Activated T-cell treated with anti-CD3 and anti-CD28 coated beads, Interleukin-2, amount 50 U/mL, for 24 hours (primary cell): ENCODE results near the gene CYSRT1.

ENCODE experiments used
- DNase-seq: peaks from one replicate; pipeline ENCODE4 v3.0.0-alpha.2; 2020
- H3K27ac Mint-ChIP-seq: 2 replicates; pipeline ENCODE4 v1.8.0; 2020; ENCODE audit warnings: mild to moderate bottlenecking, mixed read lengths
- H3K27me3 Mint-ChIP-seq: 2 replicates; pipeline ENCODE4 v1.8.0; 2020; ENCODE audit warnings: mixed read lengths
- H3K36me3 Mint-ChIP-seq: 2 replicates; pipeline ENCODE4 v1.8.0; 2020; ENCODE audit warnings: low read depth, mixed read lengths
- H3K4me1 Mint-ChIP-seq: 2 replicates; pipeline ENCODE4 v1.8.0; 2020; ENCODE audit warnings: low read depth, mixed read lengths
- H3K4me3 Mint-ChIP-seq: 2 replicates; pipeline ENCODE4 v1.8.0; 2020; ENCODE audit warnings: mild to moderate bottlenecking, moderate library complexity, mixed read lengths
- H3K9me3 Mint-ChIP-seq: 2 replicates; pipeline ENCODE4 v1.8.0; 2020; ENCODE audit warnings: mixed read lengths

CYSRT1 gene

DNA sequence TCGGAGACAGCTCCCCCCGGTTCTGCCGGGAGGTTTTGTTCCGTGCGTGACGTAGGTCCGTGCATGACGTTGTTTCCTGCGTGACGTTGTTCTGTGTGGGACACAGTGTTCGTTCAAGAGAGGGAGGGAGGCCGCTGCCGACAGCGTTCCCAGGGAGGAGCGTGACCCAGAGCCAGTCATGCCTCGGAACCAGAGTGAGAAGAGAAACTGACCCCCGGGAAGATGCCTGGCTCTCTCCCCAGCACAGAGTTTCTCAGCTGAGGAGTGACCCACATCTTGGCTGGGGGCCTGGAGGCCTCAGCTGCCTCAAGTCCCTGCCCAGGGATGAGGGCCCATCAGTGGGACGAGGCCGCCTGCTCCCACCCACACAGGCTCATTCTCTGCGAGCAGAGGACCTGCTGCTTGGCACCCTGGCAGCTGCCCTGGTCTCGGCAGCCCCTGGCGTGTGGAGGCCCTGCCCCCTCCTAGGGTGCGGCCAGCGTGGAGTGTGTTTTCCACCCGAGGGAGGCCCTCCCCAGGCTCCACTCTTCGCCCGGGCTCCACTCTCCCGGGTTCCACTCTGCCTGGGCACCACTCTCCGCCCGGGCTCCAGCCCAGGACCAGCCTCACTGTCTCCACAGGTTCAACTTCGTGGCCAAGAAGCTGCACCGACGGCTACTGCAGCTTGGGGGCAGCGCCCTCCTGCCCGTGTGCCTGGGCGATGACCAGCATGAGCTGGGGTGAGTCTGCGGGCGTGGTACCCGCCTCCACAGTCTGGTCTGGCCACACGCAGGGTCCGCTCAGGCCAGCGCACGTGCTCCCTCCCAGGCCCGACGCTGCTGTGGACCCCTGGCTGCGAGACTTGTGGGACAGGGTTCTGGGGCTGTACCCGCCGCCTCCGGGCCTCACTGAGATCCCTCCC is 11.6 kb upstream of the CYSRT1 start:
- Mint-ChIP-seq H3K36me3 (peaks cover 67% of the 10 kb centered on the region), H3K4me1 (peaks cover 1% of the 10 kb centered on the region), H3K4me3 (no peak overlapping the region), H3K27me3 (no peaks in the 10 kb centered on the region), H3K27ac (no peak overlapping the region), H3K9me3 (no peaks in the 10 kb centered on the region)
- DNase-seq, result no peak

DNA sequence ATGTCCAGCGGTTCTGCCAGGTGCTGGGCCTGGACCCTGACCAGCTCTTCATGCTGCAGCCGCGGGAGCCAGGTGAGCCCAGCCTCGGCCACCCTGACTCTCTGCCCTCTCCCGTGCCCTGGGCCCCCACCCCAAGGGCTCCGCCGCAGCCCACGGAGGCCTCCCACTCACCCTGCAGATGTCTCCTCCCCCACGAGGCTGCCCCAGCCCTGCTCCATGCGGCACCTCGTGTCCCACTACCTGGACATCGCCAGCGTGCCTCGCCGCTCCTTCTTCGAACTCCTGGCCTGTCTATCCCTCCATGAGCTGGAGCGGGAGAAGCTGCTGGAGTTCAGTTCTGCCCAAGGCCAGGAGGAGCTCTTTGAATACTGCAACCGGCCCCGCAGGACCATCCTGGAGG is 10.4 kb upstream of the CYSRT1 start:
- DNase-seq, result no peak
- H3K4me1 Mint-ChIP-seq, result no peaks in the 10 kb centered on the region
- no peak overlapping the region for H3K4me3 Mint-ChIP-seq
- H3K9me3 Mint-ChIP-seq, result no peaks in the 10 kb centered on the region
- no peak overlapping the region for H3K27ac Mint-ChIP-seq
- H3K36me3 Mint-ChIP-seq, result peaks cover 64% of the 10 kb centered on the region
- H3K27me3 Mint-ChIP-seq, result no peaks in the 10 kb centered on the region

DNA sequence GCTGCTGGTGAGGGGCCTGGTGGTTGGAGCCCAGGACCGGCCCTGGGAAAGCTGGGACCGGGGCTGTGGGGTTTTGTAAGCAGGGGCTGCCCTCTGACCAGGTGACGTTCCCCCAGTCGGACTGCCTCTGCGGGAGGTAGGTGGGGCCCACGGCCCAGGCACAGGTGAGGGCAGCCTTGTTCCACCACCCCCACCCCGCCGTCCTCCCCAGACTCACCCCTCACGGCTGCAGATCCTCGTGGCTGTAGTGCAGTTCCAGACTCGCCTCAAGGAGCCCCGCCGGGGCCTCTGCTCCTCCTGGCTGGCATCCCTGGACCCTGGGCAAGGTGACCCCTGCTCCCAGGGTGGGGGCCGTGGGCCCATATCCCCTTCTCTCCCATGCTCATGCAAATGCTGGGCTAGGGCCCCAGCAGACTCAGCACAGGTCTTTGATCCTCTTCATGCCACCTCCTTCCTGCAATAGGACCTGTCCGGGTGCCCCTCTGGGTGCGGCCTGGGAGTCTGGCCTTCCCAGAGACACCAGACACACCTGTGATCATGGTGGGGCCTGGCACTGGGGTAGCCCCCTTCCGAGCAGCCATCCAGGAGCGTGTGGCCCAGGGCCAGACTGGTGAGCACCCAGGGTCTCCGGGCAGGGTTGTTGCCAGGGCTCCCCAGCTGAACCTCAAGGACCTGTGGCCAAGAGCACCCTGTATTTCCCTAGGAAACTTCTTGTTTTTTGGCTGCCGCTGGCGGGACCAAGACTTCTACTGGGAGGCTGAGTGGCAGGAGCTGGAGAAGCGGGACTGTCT is 9.6 kb upstream of the CYSRT1 start:
- Mint-ChIP-seq H3K36me3 (peaks cover 59% of the 10 kb centered on the region), H3K4me1 (no peaks in the 10 kb centered on the region), H3K27me3 (no peaks in the 10 kb centered on the region), H3K9me3 (no peaks in the 10 kb centered on the region), H3K27ac (no peak overlapping the region), H3K4me3 (no peak overlapping the region)
- DNase-seq, result no peak

DNA sequence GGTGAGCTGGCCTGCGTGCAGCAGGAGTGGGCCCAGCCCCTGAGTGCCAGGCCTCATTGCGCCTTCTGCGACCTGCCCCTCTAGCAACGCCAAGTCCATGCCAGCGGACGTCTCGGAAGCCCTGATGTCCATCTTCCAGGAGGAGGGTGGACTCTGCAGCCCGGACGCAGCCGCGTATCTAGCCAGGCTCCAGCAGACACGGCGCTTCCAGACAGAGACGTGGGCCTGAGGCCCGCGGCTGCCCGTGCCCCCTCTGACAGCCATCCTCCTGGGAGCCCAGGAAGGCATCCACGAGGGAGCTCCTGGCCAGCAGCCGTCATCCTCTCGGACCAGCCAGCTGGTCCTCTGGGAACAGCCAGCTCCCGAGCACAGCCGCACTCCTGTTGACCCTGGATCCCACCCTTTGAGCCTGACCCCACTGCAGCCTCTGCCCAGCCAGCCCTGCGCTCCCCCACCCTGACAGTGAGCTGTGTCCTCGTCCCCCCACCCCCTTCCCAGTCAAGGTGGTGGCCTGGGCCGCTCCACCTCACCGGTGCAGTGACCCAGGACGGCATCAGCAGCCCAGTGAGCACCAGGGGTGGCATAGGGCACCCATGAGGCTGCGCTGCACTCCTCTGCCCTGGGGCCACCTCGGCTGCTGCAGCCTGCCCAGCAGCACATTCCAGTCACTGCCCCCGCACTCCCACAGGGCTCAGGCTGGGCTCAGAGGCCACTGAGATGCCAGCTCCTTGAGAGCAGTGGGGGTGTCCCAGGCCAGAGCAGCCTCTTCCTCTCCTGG is 8.6 kb upstream of the CYSRT1 start:
- DNase-seq, result no peak
- no peaks in the 10 kb centered on the region for H3K27me3 Mint-ChIP-seq
- peaks cover 50% of the 10 kb centered on the region for H3K36me3 Mint-ChIP-seq
- no peak overlapping the region for H3K27ac Mint-ChIP-seq
- no peaks in the 10 kb centered on the region for H3K9me3 Mint-ChIP-seq
- no peaks in the 10 kb centered on the region for H3K4me1 Mint-ChIP-seq
- no peak overlapping the region for H3K4me3 Mint-ChIP-seq

DNA sequence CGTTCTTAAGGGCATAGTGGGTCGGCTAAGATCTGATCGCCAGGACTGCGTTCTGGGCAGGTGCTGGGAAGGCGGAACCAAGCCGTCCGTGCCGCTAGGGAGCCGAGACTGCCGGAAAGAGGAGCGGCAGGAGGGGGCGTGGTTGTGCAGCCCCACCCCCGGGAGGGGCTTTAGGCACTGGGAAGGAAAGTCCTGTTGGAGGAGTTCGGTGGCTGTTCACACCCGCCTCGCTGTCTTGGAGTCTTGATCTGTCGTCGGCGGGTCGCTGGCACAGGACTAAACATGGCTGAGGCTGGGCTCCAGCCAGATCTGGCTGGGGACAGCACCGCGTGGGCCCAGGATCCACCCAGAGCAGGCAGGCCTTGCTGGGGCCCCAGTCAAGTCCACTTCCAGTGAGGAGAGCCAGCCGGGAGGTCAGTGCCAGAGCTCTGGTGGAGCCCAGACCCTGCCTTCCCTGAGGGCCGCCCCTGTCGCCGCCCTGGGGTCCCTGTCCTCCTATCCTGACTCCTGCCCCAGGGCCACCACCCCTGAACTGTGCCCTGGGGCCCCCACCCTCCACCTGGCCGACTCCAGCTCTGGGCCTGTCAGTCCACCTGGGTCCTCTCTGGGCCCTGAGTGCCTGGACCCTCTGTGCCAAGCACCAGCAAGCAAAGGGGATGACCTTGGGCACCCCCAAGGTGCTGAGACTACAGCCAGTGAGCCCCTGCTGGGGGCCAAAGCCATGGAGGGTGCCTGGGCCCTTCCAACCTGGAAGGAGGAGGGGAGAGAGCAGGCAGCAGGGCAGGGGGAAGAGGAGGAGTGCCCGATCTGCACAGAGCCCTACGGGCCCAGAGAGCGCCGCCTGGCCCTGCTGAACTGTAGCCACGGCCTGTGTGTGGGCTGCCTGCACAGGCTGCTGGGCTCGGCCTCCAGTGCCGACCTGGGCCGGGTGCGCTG is 7.4 kb upstream of the CYSRT1 start:
- no peaks in the 10 kb centered on the region for H3K27me3 Mint-ChIP-seq
- no peak overlapping the region for H3K27ac Mint-ChIP-seq
- H3K36me3 Mint-ChIP-seq, result peaks cover 46% of the 10 kb centered on the region
- no peak overlapping the region for H3K4me3 Mint-ChIP-seq
- H3K9me3 Mint-ChIP-seq, result no peaks in the 10 kb centered on the region
- no peak for DNase-seq
- H3K4me1 Mint-ChIP-seq, result no peaks in the 10 kb centered on the region

DNA sequence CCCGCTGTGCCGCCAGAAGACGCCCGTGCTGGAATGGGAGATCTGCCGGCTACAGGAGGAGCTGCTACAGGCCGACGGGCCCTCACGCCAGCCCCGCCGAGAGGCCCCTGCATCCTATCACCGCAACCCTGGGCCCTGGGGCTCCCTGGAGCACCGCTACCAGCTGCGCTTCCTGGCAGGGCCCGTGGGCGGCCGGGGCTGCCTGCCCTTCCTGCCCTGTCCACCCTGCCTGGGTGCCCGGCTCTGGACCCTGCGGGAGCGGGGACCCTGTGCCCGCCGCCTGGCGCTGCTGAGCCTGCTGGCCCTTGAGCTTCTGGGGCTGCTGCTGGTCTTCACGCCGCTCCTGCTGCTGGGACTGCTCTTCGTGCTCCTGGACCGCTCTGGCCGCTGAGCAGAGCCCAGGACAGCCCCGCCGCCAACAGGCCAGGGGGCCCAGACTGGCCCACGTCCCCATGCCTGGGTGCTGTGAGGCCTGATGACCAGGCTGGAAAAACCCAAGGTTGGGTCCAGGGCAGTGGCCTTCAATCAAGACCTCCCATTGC is 6.7 kb upstream of the CYSRT1 start:
- Mint-ChIP-seq H3K4me3 (no peak overlapping the region), H3K9me3 (no peaks in the 10 kb centered on the region), H3K27me3 (no peaks in the 10 kb centered on the region), H3K4me1 (peaks cover 5% of the 10 kb centered on the region), H3K27ac (no peak overlapping the region), H3K36me3 (peaks cover 39% of the 10 kb centered on the region)
- no peak for DNase-seq

DNA sequence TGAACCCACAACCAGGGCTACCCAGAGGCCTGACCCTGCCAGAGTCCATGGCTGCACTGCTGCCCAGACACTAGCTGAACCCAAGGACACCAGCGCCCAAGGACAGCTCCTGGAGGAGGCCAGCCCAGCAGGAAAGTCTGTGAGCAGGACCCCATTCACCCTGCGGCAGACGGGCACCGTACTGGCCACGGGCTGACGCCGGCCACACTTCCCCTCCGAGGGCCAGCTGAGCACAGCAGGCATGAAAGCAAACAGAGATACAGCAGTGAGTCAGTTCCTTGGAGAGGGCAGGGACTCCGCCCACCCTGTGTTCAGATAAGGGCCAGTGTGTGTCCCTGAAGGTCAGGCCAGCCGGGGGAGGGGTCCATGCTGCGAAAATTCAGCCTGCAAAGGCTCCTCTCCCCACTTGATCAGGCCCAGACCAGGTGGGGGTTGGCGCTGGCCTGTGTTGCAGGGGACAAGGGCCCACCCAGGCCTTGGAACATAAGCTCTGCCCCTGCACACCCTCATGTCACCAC is 6.2 kb upstream of the CYSRT1 start:
- Mint-ChIP-seq H3K27me3 (no peaks in the 10 kb centered on the region), H3K9me3 (no peaks in the 10 kb centered on the region), H3K27ac (no peak overlapping the region), H3K4me1 (peaks cover 5% of the 10 kb centered on the region), H3K36me3 (peaks cover 39% of the 10 kb centered on the region), H3K4me3 (no peak overlapping the region)
- DNase-seq, result no peak

DNA sequence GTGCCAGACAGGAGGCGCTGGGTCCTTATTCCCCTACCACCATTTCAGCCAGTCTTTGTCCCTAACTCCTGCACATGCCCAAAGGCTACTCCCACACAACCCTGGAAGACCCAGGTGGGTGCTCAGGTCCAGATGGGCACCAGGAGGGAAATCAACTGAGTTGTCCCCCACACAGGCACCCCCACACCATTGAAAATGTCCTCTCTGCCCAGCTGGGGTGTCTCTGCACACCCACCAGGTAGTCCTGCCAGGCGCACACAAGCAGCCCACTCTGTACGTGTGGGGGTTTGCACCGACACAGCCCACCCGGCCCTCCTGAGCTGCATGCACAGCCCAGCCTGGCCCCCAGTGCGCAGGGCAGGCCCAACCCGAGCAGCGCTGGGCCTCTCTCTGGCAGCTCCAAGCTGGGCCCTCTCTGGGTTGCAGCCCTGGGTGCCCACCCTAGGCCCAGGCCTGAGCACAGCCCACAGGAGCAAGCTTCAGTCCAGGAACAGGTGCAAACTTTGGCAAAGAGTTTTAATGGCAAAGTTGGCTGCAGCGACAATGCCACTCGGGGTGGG is 5.1 kb upstream of the CYSRT1 start:
- H3K4me1 Mint-ChIP-seq, result peaks cover 9% of the 10 kb centered on the region
- H3K9me3 Mint-ChIP-seq, result no peaks in the 10 kb centered on the region
- H3K36me3 Mint-ChIP-seq, result peaks cover 31% of the 10 kb centered on the region
- no peak overlapping the region for H3K4me3 Mint-ChIP-seq
- no peak for DNase-seq
- no peaks in the 10 kb centered on the region for H3K27me3 Mint-ChIP-seq
- no peak overlapping the region for H3K27ac Mint-ChIP-seq

DNA sequence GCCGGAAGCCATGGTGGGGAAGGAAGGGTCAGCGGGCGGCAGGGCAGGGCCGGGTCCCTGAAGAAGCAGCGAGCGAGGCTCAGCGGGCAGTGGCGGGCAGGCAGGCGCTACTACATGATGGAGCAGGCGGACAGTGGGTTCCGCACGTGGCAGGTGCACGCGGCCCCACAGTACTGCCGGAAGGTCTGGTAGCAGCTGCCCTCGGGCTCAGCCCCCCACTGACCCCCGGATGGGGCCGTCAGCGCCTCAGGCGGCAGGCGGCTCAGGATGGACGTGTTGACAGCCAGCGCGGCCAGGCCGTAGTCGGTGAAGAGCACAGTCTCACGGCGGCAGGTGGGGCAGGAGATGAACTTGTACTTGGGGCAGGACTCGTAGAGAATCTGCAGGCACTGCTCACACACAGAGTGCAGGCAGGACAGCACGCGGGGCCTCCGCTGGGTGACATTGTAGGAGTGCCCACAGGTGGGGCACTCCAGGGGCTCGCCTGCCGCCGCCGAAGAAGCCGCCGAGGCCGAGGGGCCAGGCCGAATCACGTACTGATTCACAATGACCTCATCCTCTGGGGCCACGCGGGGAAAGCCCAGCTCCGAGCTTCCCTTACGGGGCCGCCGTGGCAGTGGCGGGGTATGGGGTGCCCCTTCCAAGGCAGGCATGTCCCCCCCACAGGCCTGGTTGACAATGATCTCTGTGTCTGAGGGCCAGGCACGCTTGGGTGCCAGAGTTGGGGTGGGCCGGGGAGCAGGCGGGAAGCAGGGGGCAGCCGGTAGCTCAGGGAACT is 4.5 kb upstream of the CYSRT1 start:
- no peak overlapping the region for H3K27ac Mint-ChIP-seq
- peaks cover 26% of the 10 kb centered on the region for H3K36me3 Mint-ChIP-seq
- no peaks in the 10 kb centered on the region for H3K27me3 Mint-ChIP-seq
- DNase-seq, result no peak
- H3K4me3 Mint-ChIP-seq, result peak overlapping the region; percentile 39
- H3K4me1 Mint-ChIP-seq, result peaks cover 11% of the 10 kb centered on the region
- no peaks in the 10 kb centered on the region for H3K9me3 Mint-ChIP-seq

DNA sequence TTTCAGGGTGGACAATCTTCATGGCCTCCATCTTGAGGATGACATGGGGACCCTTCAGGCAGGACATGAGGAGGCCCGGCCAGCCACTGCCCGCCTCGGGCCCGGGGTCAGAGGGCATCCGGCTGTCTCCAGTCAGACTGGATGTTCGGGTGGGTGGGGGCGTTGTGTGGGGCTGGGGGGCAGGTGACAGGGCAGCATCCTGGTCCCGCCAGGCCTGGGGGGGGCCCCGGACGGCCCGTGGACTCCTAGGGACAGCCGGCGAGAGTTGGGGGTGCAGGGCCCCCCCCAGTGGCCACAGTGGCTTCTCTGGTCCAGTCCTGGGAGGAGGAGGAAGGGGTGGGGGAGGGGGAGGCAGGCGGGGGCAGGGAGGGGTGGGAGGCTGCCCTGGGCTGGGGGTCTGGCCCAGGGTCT is 3.9 kb upstream of the CYSRT1 start:
- DNase-seq, result no peak
- Mint-ChIP-seq H3K27ac (no peak overlapping the region), H3K27me3 (no peaks in the 10 kb centered on the region), H3K4me1 (peaks cover 11% of the 10 kb centered on the region), H3K36me3 (peaks cover 20% of the 10 kb centered on the region), H3K9me3 (no peaks in the 10 kb centered on the region), H3K4me3 (peak overlapping the region; percentile 39)

DNA sequence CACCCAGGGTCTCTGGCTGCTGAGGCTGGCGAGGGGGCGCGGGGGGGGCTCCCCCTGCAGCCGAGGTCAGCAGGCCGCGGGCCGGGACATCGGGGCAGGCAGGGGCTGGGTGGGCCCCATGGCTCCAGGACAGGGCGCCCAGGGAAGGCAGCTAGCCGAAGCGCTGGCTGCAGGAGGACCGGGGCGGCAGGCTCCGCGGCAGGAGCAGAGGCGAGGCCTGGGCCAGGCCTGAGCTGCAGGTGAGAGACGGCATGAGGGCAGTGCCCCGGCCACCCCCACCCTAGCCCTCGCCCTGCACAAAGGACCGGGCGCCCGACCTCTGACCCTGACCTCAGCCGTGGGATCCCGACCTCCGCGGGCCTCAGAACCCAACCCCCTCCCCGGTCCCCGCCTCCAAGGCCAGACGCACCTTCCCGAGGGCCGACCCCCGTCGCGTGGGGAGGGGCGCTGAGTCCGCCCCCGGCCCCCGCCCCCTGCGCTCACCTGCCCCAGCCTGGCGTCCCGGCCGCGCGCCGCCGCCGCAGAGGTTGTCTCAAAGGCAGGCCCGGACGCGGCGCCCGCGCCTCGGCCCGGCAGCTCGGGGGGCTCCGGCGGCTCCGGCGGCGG is 3.4 kb upstream of the CYSRT1 start:
- no peaks in the 10 kb centered on the region for H3K9me3 Mint-ChIP-seq
- DNase-seq, result peak; percentile 47
- peak overlapping the region; percentile 14 for H3K27ac Mint-ChIP-seq
- H3K4me1 Mint-ChIP-seq, result peaks cover 11% of the 10 kb centered on the region
- H3K36me3 Mint-ChIP-seq, result peaks cover 15% of the 10 kb centered on the region
- no peaks in the 10 kb centered on the region for H3K27me3 Mint-ChIP-seq
- peak overlapping the region; percentile 45 for H3K4me3 Mint-ChIP-seq
